ENCODE measurements around the gene BRD1. TPM values are rescaled to one million over a fixed set of nuclear protein-coding genes. Genes with fewer than 3 reads are reported as not detected.

Gene BRD1
- total RNA-seq, 1 donor from 2014 or later: 34.3 TPM

DNA sequence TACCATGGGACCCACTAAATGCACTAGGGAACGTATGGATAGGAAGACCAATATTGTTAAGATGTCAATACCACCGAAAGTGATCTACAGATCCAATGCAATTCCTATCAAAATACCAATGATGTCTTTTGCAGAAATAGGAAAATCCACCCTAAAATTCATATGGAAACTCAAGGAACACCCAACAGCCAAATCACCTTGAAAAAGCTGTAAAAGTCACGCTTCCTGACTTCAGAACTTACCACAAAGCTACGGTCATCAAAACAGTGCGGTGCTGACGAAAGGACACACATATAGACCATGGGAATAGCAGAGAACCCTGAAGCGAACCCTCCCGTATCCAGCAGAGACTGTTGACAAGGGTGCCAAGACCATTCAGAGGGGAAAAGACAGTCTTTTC, 20.5 kb downstream of the BRD1 start:
- no peaks in the 10 kb centered on the region for H3K27me3 Mint-ChIP-seq (ENCODE audit: unreplicated experiment)
- no peak overlapping the region for H3K27ac Mint-ChIP-seq (ENCODE audit: unreplicated experiment)
- H3K9me3 Mint-ChIP-seq (ENCODE audit: unreplicated experiment): no peaks in the 10 kb centered on the region
- DNase-seq (ENCODE audit: extremely low spot score, unreplicated experiment): no peak
- peaks cover 23% of the 10 kb centered on the region for H3K36me3 Mint-ChIP-seq (ENCODE audit: unreplicated experiment)
- peaks cover 24% of the 10 kb centered on the region for H3K4me1 Mint-ChIP-seq (ENCODE audit: unreplicated experiment)
- TF ChIP-seq, protein P1, sequence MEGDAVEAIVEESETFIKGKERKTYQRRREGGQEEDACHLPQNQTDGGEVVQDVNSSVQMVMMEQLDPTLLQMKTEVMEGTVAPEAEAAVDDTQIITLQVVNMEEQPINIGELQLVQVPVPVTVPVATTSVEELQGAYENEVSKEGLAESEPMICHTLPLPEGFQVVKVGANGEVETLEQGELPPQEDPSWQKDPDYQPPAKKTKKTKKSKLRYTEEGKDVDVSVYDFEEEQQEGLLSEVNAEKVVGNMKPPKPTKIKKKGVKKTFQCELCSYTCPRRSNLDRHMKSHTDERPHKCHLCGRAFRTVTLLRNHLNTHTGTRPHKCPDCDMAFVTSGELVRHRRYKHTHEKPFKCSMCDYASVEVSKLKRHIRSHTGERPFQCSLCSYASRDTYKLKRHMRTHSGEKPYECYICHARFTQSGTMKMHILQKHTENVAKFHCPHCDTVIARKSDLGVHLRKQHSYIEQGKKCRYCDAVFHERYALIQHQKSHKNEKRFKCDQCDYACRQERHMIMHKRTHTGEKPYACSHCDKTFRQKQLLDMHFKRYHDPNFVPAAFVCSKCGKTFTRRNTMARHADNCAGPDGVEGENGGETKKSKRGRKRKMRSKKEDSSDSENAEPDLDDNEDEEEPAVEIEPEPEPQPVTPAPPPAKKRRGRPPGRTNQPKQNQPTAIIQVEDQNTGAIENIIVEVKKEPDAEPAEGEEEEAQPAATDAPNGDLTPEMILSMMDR (IDR thresholded peaks at IDR 0.05): no peak
- no peak overlapping the region for H3K4me3 Mint-ChIP-seq (ENCODE audit: unreplicated experiment)

DNA sequence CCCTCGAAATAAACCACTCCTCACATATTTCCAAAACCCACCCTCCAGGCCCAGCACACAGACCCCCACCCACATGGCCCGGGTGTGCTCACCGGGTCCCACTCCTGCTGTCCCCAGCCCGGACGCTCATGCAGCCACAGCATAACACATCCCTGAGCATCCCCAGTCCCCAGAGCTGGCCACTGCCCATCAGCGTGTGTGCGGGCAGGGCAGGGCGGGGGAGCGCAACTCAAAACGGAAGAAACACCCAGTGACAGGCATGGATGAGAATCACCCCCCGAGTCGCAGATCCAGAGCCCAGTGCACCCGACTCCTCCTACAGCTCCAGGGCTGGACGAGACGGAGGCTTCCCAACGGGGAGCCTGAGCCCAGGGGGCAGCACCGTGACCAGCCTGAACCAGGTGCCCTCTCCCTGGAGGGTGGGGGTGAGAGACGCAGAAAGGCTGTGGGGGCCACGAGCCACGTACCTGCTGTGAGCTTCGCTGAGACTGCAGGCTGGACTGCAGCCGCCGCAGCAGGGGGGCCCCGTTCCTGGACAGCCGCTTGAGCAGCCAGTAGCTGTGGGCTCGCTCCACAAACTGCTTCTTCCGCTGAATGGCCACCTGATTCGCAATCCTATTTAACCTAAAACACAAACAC, 23.8 kb downstream of the BRD1 start:
- Mint-ChIP-seq H3K27ac (ENCODE audit: unreplicated experiment) (no peak overlapping the region), H3K4me3 (ENCODE audit: unreplicated experiment) (no peak overlapping the region), H3K4me1 (ENCODE audit: unreplicated experiment) (peaks cover 7% of the 10 kb centered on the region), H3K27me3 (ENCODE audit: unreplicated experiment) (no peaks in the 10 kb centered on the region), H3K9me3 (ENCODE audit: unreplicated experiment) (no peaks in the 10 kb centered on the region), H3K36me3 (ENCODE audit: unreplicated experiment) (peaks cover 29% of the 10 kb centered on the region)
- DNase-seq (ENCODE audit: extremely low spot score, unreplicated experiment): no peak
- TF ChIP-seq, protein P1 (IDR thresholded peaks at IDR 0.05): no peak

DNA sequence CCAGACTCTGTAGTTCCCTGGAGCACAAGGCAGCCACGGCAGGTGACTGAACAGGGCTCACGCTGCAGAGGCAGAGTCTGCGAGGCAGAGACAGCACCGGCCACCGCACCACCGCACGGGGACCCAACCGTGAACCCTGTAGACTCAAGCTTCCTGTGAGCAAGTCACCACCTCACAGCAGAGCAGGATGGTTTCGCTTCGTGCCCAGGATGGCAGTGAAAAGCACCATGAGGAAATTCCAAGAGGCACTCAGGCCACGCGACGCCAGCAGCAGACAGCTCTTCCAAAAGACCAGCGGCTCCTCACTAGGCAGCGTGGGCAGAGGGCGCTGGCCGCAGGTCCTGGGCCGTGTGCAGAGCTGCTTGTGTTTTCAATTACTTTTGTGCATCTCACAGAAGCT, 24.5 kb downstream of the BRD1 start:
- Mint-ChIP-seq H3K36me3 (ENCODE audit: unreplicated experiment) (peaks cover 34% of the 10 kb centered on the region), H3K4me1 (ENCODE audit: unreplicated experiment) (peaks cover 4% of the 10 kb centered on the region), H3K27me3 (ENCODE audit: unreplicated experiment) (no peaks in the 10 kb centered on the region), H3K9me3 (ENCODE audit: unreplicated experiment) (no peaks in the 10 kb centered on the region), H3K4me3 (ENCODE audit: unreplicated experiment) (no peak overlapping the region), H3K27ac (ENCODE audit: unreplicated experiment) (no peak overlapping the region)
- TF ChIP-seq, protein P1 (IDR thresholded peaks at IDR 0.05): no peak
- no peak for DNase-seq (ENCODE audit: extremely low spot score, unreplicated experiment)

DNA sequence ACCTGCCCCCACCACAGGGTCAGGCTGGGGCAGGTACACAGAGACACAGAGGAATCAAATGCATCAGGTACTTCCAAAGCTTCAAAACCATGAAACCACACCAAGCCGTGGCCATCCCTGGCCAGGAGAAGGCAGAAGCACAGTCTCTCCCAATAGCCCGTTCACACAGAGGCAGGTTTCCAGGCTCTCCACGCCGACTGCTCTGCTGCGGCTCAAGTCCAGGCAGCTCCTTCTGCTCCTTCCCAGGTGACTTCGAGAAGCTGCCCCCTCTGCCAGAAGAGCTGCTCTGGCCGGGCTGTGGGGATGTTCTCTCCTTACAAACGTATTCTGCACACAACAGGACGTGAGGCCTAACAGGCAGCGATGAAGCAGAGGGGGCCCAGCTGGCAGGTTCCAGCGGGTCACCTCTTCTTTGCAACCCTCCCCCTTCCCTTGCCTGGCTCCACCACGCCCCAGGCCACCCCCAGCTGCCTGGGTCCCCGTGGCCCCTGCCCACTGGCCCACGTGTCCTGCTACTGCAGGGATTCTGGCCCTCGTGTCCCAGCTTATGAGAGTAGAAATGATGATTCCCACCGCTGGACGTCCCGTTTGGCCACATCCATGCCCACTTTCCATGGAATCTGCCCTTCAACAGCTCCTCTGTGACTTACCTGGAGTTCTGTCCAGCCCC, 26.1 kb downstream of the BRD1 start:
- H3K36me3 Mint-ChIP-seq (ENCODE audit: unreplicated experiment): peaks cover 39% of the 10 kb centered on the region
- H3K27ac Mint-ChIP-seq (ENCODE audit: unreplicated experiment): no peak overlapping the region

More for the DNA sequence above, 26.1 kb downstream of the BRD1 start:
- TF ChIP-seq, protein P1 (IDR thresholded peaks at IDR 0.05): no peak
- Mint-ChIP-seq H3K4me1 (ENCODE audit: unreplicated experiment) (peaks cover 4% of the 10 kb centered on the region), H3K27me3 (ENCODE audit: unreplicated experiment) (no peaks in the 10 kb centered on the region), H3K9me3 (ENCODE audit: unreplicated experiment) (no peaks in the 10 kb centered on the region), H3K4me3 (ENCODE audit: unreplicated experiment) (no peak overlapping the region)
- DNase-seq (ENCODE audit: extremely low spot score, unreplicated experiment): no peak

Measured in osteocyte (in vitro differentiated cells).